Measurements from ENCODE around the gene LTBP1. TPM values are rescaled to one million over a fixed set of nuclear protein-coding genes. Genes with fewer than 3 reads are reported as not detected.

Gene LTBP1
- total RNA-seq, 2 experiments from 2014 or later: 0.06 TPM; not detected in 1

- Histone ChIP-seq H3K4me1 (ENCODE audit: insufficient read depth, low read length) (no peaks in the 10 kb centered on the region), H3K4me3 (ENCODE audit: low read length) (no peak overlapping the region), H3K27me3 (ENCODE audit: control insufficient read depth in 1 of 2, insufficient read depth in 2 of 2, low read length in 2 of 2) (peaks cover 0 to 15% of the 10 kb centered on the region in 2 experiments), H3K9me3 (ENCODE audit: control insufficient read depth in 1 of 2, insufficient read depth in 1 of 2, low read length in 2 of 2) (no peaks in the 10 kb centered on the region), H3K36me3 (ENCODE audit: insufficient read depth, low read length) (no peaks in the 10 kb centered on the region), H3K27ac (ENCODE audit: low read depth in 1 of 2, low read length in 2 of 2) (no peak overlapping the region)
- Mint-ChIP-seq H3K4me1 (ENCODE audit: low read depth) (no peaks in the 10 kb centered on the region), H3K9me3 (no peaks in the 10 kb centered on the region), H3K4me3 (no peak overlapping the region), H3K27me3 (peaks cover 39% of the 10 kb centered on the region), H3K27ac (no peak overlapping the region), H3K36me3 (ENCODE audit: low read depth) (no peaks in the 10 kb centered on the region)
- CTCF ChIA-PET: interaction anchor here (1.1 kb wide), 1 partner anchor 32 kb away, joined by 3 read pairs; no protein-coding TSS in a partner anchor
- ATAC-seq (ENCODE audit: poor library complexity) (no peak), DNase-seq (no peak)
- no peak for TF ChIP-seq CTCF (IDR thresholded peaks at IDR 0.05)
- intact Hi-C loops (cut with DNase I, micrococcal nuclease): no loop called here
- POLR2A ChIA-PET: no interaction called here
These were observed 164.3 kb downstream of the LTBP1 start for GRCh38 chr2:33111002-33111446.

DNA sequence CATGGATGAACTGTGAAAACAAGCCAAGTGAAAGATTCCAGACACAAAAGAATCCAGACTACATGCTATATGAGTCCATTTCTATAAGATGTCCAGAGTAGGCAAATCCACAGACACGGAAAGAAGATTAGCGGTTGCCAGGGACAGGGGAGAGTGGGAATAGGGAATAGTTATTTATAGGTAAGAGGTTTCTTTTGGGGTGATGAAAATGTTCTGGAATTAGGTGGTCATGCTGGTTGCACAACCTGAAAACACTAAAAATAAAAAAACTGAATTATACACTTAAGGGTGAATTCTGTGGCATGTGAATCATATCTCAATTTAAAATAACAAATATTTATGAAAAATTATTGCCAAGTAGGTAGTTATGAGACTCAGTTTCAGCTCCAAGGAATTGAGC lies 168.4 kb downstream of the LTBP1 start:
- CTCF ChIA-PET: no interaction called here
- DNase-seq: no peak
- Histone ChIP-seq H3K4me1 (ENCODE audit: insufficient read depth, low read length) (no peaks in the 10 kb centered on the region), H3K36me3 (ENCODE audit: insufficient read depth, low read length) (no peaks in the 10 kb centered on the region), H3K27me3 (ENCODE audit: control insufficient read depth in 1 of 2, insufficient read depth in 2 of 2, low read length in 2 of 2) (no peaks in the 10 kb centered on the region), H3K27ac (ENCODE audit: low read depth in 1 of 2, low read length in 2 of 2) (no peak overlapping the region), H3K9me3 (ENCODE audit: control insufficient read depth in 1 of 2, insufficient read depth in 1 of 2, low read length in 2 of 2) (no peaks in the 10 kb centered on the region), H3K4me3 (ENCODE audit: low read length) (no peak overlapping the region)
- no peaks in the 10 kb centered on the region for H3K36me3 Mint-ChIP-seq (ENCODE audit: low read depth)
- no peaks in the 10 kb centered on the region for H3K9me3 Mint-ChIP-seq
- peaks cover 13% of the 10 kb centered on the region for H3K27me3 Mint-ChIP-seq
- POLR2A ChIA-PET: no interaction called here
- H3K4me1 Mint-ChIP-seq (ENCODE audit: low read depth): no peaks in the 10 kb centered on the region
- intact Hi-C loops (cut with DNase I, micrococcal nuclease): no loop called here
- no peak for ATAC-seq (ENCODE audit: poor library complexity)
- no peak for TF ChIP-seq CTCF (IDR thresholded peaks at IDR 0.05)
- no peak overlapping the region for H3K27ac Mint-ChIP-seq
- no peak overlapping the region for H3K4me3 Mint-ChIP-seq

DNA sequence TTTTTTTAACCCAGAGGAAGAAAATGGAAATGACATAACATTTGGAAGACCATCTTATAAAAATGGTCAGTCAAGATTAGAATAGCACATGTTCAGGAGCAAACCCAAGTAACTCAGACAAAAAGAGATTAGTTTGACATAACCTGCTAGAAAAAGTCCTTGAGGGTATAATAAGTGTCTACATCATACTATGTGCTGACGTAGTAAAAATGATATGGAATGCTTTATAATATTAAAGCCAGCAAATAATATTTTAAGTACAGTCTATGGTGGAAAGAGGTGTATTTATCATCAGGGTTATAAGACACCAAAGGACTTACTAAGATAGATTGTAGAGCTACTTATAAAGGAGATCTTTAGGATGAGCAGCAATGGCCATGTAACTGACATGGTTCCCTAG lies 169.0 kb downstream of the LTBP1 start:
- no peaks in the 10 kb centered on the region for H3K9me3 ChIP-seq (ENCODE audit: control insufficient read depth in 1 of 2, insufficient read depth in 1 of 2, low read length in 2 of 2)
- intact Hi-C loops (cut with DNase I, micrococcal nuclease): no loop called here
- Mint-ChIP-seq H3K4me1 (ENCODE audit: low read depth) (no peaks in the 10 kb centered on the region), H3K9me3 (no peaks in the 10 kb centered on the region), H3K27ac (no peak overlapping the region), H3K27me3 (peaks cover 9% of the 10 kb centered on the region), H3K4me3 (no peak overlapping the region), H3K36me3 (ENCODE audit: low read depth) (no peaks in the 10 kb centered on the region)
- POLR2A ChIA-PET: no interaction called here
- no peaks in the 10 kb centered on the region for H3K4me1 ChIP-seq (ENCODE audit: insufficient read depth, low read length)
- TF ChIP-seq CTCF (IDR thresholded peaks at IDR 0.05): no peak
- H3K36me3 ChIP-seq (ENCODE audit: insufficient read depth, low read length): no peaks in the 10 kb centered on the region
- H3K27me3 ChIP-seq (ENCODE audit: control insufficient read depth in 1 of 2, insufficient read depth in 2 of 2, low read length in 2 of 2): no peaks in the 10 kb centered on the region
- H3K4me3 ChIP-seq (ENCODE audit: low read length): no peak overlapping the region
- ATAC-seq (ENCODE audit: poor library complexity) (no peak), DNase-seq (no peak)
- H3K27ac ChIP-seq (ENCODE audit: low read depth in 1 of 2, low read length in 2 of 2): no peak overlapping the region
- CTCF ChIA-PET: no interaction called here
